SH-SY5Y (cell line): ENCODE data around the gene NRAP.

Experiments used
- GATA2 ChIP-seq: IDR thresholded peaks from 2 replicates; pipeline ENCODE4 v1.6.1; 2011; ENCODE audit warnings: mild to moderate bottlenecking, low read depth, low read length
- GATA3 ChIP-seq: IDR thresholded peaks from 2 replicates; pipeline ENCODE4 v1.6.1; 2011; ENCODE audit warnings: low read depth, mild to moderate bottlenecking, low read length, moderate library complexity

The NRAP gene

GRCh38 chr10:113589201-113589770, 74.6 kb downstream of the NRAP start:
- TF ChIP-seq GATA2 (no peak), GATA3 (no peak)

- TF ChIP-seq GATA3 (no peak), GATA2 (no peak)
These were observed 77.9 kb downstream of the NRAP start for GRCh38 chr10:113585949-113586348.

GRCh38 chr10:113583571-113583970, 80.3 kb downstream of the NRAP start:
- TF ChIP-seq GATA3 (no peak), GATA2 (no peak)

GRCh38 chr10:113581092-113581491, 82.7 kb downstream of the NRAP start:
- TF ChIP-seq GATA2 (no peak), GATA3 (no peak)

- no peak for TF ChIP-seq GATA3
- no peak for TF ChIP-seq GATA2
These were observed 85.1 kb downstream of the NRAP start for GRCh38 chr10:113578773-113579172.

- TF ChIP-seq GATA2, result no peak
These were observed 87.0 kb downstream of the NRAP start for GRCh38 chr10:113576852-113577251.

GRCh38 chr10:113573368-113573767, 90.5 kb downstream of the NRAP start:
- TF ChIP-seq GATA3 (no peak), GATA2 (no peak)

- TF ChIP-seq GATA3 (no peak), GATA2 (no peak)
These were observed 91.1 kb downstream of the NRAP start for GRCh38 chr10:113572520-113573290.

GRCh38 chr10:113569576-113569975, 94.3 kb downstream of the NRAP start:
- TF ChIP-seq GATA3 (no peak), GATA2 (no peak)

GRCh38 chr10:113566888-113567287, 97.0 kb downstream of the NRAP start:
- TF ChIP-seq GATA3, result no peak
- TF ChIP-seq GATA2, result no peak

GRCh38 chr10:113565364-113565763, 98.5 kb downstream of the NRAP start:
- TF ChIP-seq GATA2 (no peak), GATA3 (no peak)

GRCh38 chr10:113563306-113564088, 100.3 kb downstream of the NRAP start:
- TF ChIP-seq GATA3 (no peak), GATA2 (no peak)

GRCh38 chr10:113562704-113563103, 101.1 kb downstream of the NRAP start:
- TF ChIP-seq GATA2 (no peak), GATA3 (no peak)

GRCh38 chr10:113562069-113562468, 101.8 kb downstream of the NRAP start:
- TF ChIP-seq GATA3 (no peak), GATA2 (no peak)

GRCh38 chr10:113561214-113561613, 102.6 kb downstream of the NRAP start:
- TF ChIP-seq GATA3 (no peak), GATA2 (no peak)
